MM.1S (cell line): Measurements from ENCODE around the gene GRK1.

Source experiments
- DNase-seq: peaks from one replicate; pipeline ENCODE4 v3.0.0-alpha.2; 2015
- H2AFZ ChIP-seq: fragments of 300-600 bp; sonication (generic); 2 replicates; pipeline ENCODE4 v1.6.0; 2016; ENCODE audit warnings: antibody characterized with exemption, low read length
- H3F3A ChIP-seq: fragments of 300-600 bp; sonication (generic); 2 replicates; pipeline ENCODE4 v1.6.1; 2016; ENCODE audit warnings: mild to moderate bottlenecking, antibody characterized with exemption, low read length, moderate library complexity, mixed read lengths; ENCODE audit not compliant: insufficient read depth
- H3K27ac ChIP-seq: fragments of 300-600 bp; sonication (generic); 2 replicates; pipeline ENCODE4 v1.5.1; 2016; ENCODE audit warnings: mild to moderate bottlenecking, low read length
- H3K27me3 ChIP-seq: fragments of 300-600 bp; sonication (generic); replicated peaks from 2 replicates; pipeline ENCODE4 v1.6.0; 2016; ENCODE audit warnings: low read length; ENCODE audit not compliant: insufficient read depth
- H3K36me3 ChIP-seq: fragments of 300-600 bp; sonication (generic); replicated peaks from 2 replicates; pipeline ENCODE4 v1.6.1; 2016; ENCODE audit warnings: mild to moderate bottlenecking, low read length, mixed read lengths; ENCODE audit not compliant: insufficient read depth
- H3K4me1 ChIP-seq: fragments of 300-600 bp; sonication (generic); 2 replicates; pipeline ENCODE4 v1.6.1; 2016; ENCODE audit warnings: low read length, mixed read lengths
- H3K4me2 ChIP-seq: fragments of 300-600 bp; sonication (generic); 2 replicates; pipeline ENCODE4 v1.6.0; 2016; ENCODE audit warnings: low read depth, low read length
- H3K4me3 ChIP-seq: fragments of 300-600 bp; sonication (generic); 2 replicates; pipeline ENCODE4 v1.5.1; 2016; ENCODE audit warnings: low read length, mixed read lengths
- H3K79me2 ChIP-seq: fragments of 300-600 bp; sonication (generic); 2 replicates; pipeline ENCODE4 v1.6.1; 2016; ENCODE audit warnings: mixed run types, low read length, mixed read lengths
- H3K9ac ChIP-seq: fragments of 300-600 bp; sonication (generic); 2 replicates; pipeline ENCODE4 v1.6.1; 2016; ENCODE audit warnings: low read length, mixed read lengths
- H3K9me2 ChIP-seq: fragments of 300-600 bp; sonication (generic); replicated peaks from 2 replicates; pipeline ENCODE4 v1.6.1; 2016; ENCODE audit warnings: mild to moderate bottlenecking, low read length, mixed read lengths; ENCODE audit not compliant: insufficient read depth
- H3K9me3 ChIP-seq: fragments of 300-600 bp; sonication (generic); replicated peaks from 2 replicates; pipeline ENCODE4 v1.6.1; 2016; ENCODE audit warnings: mild to moderate bottlenecking, low read length, mixed read lengths; ENCODE audit not compliant: insufficient read depth
- H4K20me1 ChIP-seq: fragments of 300-600 bp; sonication (generic); 2 replicates; pipeline ENCODE4 v1.6.1; 2016; ENCODE audit warnings: mild to moderate bottlenecking, low read length, moderate library complexity, mixed read lengths; ENCODE audit not compliant: insufficient read depth
- CTCF ChIP-seq: fragments of 300-600 bp; sonication (generic); IDR thresholded peaks from 2 replicates; pipeline ENCODE4 v1.5.1; 2016; ENCODE audit warnings: antibody characterized with exemption, low read length, mixed read lengths
- EZH2 ChIP-seq: fragments of 300-600 bp; sonication (generic); optimal IDR thresholded peaks from 2 replicates; pipeline ENCODE3; 2017; ENCODE audit warnings: low read depth, mild to moderate bottlenecking, antibody characterized with exemption, low read length, mixed read lengths
- EZH2phosphoT487 ChIP-seq: fragments of 300-600 bp; sonication (generic); IDR thresholded peaks from 2 replicates; pipeline ENCODE4 v1.6.1; 2018; ENCODE audit warnings: antibody characterized with exemption, low read length

Gene GRK1

DNA sequence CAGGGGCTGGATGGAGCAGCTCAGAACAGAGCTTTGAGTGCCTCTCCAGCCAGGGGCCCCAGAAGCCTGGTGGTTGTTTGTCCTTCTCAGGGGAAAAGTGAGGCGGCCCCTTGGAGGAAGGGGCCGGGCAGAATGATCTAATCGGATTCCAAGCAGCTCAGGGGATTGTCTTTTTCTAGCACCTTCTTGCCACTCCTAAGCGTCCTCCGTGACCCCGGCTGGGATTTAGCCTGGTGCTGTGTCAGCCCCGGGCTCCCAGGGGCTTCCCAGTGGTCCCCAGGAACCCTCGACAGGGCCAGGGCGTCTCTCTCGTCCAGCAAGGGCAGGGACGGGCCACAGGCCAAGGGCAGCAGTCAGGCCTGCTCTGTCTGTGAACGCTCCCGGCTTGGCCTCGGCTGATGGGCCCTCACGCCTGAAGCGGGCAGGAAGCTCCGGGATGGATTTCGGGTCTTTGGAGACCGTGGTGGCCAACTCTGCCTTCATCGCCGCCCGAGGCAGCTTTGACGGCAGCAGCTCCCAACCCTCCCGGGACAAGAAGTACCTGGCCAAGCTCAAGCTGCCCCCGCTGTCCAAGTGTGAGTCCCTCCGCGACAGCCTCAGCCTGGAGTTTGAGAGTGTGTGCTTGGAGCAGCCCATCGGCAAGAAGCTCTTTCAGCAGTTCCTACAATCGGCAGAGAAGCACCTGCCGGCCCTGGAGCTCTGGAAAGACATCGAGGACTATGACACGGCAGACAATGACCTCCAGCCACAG is at the start of gene GRK1:
Gene GRK1, plus strand, starts transcription at position 269 of the 751 bp plus-strand sequence. Its CDS starts 168 bp downstream, at position 437.
- Histone ChIP-seq H3K4me1 (no peaks in the 10 kb centered on the region), H4K20me1 (no peaks in the 10 kb centered on the region), H3K9me3 (no peaks in the 10 kb centered on the region), H3K27me3 (peaks cover 23% of the 10 kb centered on the region), H3F3A (peaks cover 7% of the 10 kb centered on the region; the same call in 1 of the 2 replicates), H3K4me2 (no peak within 1 kb of the TSS), H3K9me2 (no peaks in the 10 kb centered on the region), H3K79me2 (no peaks in the 10 kb centered on the region), H3K36me3 (no peaks in the 10 kb centered on the region), H3K27ac (no peak within 1 kb of the TSS), H3K4me3 (no peak within 1 kb of the TSS), H2AFZ (no peak within 1 kb of the TSS), H3K9ac (no peak within 1 kb of the TSS)
- TF ChIP-seq EZH2phosphoT487 (no peak), EZH2 (no peak), CTCF (no peak)
- no peak for DNase-seq

DNA sequence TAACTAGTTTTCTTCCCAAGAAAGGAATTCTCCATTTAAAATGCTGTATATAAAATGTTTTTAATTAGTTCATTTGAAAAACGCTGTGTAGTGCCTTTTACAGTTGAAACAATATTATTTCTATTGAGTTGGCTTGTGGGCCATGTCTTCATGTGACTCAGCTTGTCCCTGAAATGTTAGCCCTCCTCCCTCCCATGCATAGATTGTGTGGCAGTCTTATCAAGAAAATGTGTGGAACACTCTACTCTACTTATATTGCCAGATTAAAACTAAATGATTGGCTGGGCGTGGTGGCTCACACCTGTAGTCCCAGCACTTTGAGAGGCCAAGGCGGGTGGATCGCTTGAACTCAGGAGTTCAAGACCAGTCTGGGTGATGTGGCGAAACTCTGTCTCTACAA is 49.1 kb upstream of the GRK1 start:
- DNase-seq: no peak
- Histone ChIP-seq H4K20me1 (peaks cover 4% of the 10 kb centered on the region), H3K27ac (no peak overlapping the region), H3K36me3 (peaks cover 3% of the 10 kb centered on the region; the same call in 1 of the 2 replicates), H3K4me3 (no peak overlapping the region), H3K4me1 (no peaks in the 10 kb centered on the region), H3K9me2 (no peaks in the 10 kb centered on the region), H3K4me2 (no peak overlapping the region), H3F3A (no peaks in the 10 kb centered on the region), H3K27me3 (no peaks in the 10 kb centered on the region), H3K79me2 (peaks cover 92% of the 10 kb centered on the region), H3K9ac (no peak overlapping the region), H3K9me3 (no peaks in the 10 kb centered on the region), H2AFZ (no peak overlapping the region)
- TF ChIP-seq EZH2 (no peak), EZH2phosphoT487 (no peak), CTCF (no peak)

- H3K4me3 ChIP-seq: no peak overlapping the region
- no peaks in the 10 kb centered on the region for H3K9me3 ChIP-seq
- peaks cover 5% of the 10 kb centered on the region for H3K36me3 ChIP-seq
- H3K4me1 ChIP-seq: no peaks in the 10 kb centered on the region
- H3K9me2 ChIP-seq: no peaks in the 10 kb centered on the region
- H3K27me3 ChIP-seq: no peaks in the 10 kb centered on the region
- H3K9ac ChIP-seq: no peak overlapping the region
- peaks cover 4% of the 10 kb centered on the region for H4K20me1 ChIP-seq
- no peak overlapping the region for H2AFZ ChIP-seq
- no peak for DNase-seq
- no peak for TF ChIP-seq EZH2
- no peak for TF ChIP-seq CTCF
- TF ChIP-seq EZH2phosphoT487: no peak
- no peak overlapping the region for H3K4me2 ChIP-seq
- no peaks in the 10 kb centered on the region for H3F3A ChIP-seq
- H3K27ac ChIP-seq: no peak overlapping the region
- peaks cover 92% of the 10 kb centered on the region for H3K79me2 ChIP-seq
Observed at GRCh38 chr13:113618455-113618854, 48.6 kb upstream of the GRK1 start.
